CD4-positive, alpha-beta T cell treated with Interleukin-4 for 1 hour (primary cell): ENCODE results near the gene SLC38A8.

Source experiments
- DNase-seq, 2 donors: peaks; one replicate each; pipeline ENCODE4 v3.0.0-alpha.2; 2020 to 2022

The SLC38A8 gene

DNA sequence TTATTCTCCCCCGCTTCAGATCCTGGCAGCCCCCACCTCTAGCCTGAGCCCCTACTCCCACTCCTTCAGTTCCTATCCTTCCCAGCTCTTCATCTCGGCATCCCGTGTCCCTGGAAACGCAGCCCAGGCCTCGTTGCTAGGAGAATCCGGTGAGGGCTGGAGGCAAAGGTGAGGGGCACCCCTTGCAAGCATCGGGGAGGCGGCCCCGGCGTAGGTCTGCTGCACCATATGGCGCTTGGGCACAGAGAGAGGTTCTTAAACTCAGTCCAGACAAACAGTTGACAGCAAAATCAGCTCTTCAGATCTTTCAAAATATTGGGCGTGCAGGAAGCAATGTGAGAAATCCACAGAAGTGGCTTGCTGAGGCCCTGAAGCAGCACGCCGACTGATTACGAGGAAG, 15.0 kb downstream of the SLC38A8 start:
- no peak for DNase-seq

DNA sequence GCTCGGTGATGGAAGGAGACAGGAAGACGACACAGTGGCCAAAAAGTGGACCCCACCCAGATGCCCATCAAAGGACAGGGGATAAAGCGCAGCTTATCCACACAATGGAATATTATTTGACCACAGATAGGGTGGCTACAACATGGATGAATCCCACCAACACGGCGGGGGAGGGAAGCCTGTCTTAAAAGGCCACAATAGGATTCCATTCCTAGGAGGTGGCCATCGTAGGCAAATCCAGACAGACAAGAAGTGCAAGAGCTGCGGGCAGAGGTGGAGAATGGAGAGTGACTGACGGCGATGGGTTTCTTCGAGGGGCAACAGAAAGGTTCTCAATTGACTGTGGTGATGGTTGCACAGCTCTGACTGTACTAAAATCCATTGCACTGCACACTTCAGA, 16.0 kb downstream of the SLC38A8 start:
- no peak for DNase-seq

DNA sequence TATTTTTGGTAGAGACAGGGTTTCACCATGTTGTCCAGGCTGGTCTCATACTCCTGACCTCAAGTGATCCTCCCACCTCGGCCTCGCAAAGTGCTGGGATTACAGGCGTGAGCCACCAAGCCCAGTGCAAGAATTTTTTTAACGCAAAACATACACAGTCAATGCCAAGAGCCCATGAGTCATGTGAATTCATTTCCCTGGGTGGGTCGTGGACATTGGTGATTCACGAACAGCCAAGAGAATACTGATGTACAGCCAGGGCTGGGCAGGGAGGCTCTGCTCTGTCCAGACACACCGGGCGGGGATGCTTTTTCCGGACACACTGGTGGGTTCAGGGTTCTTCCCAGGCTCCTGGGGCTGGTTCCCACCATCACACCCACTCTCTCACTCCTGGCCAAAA, 17.7 kb downstream of the SLC38A8 start:
- no peak for DNase-seq

DNA sequence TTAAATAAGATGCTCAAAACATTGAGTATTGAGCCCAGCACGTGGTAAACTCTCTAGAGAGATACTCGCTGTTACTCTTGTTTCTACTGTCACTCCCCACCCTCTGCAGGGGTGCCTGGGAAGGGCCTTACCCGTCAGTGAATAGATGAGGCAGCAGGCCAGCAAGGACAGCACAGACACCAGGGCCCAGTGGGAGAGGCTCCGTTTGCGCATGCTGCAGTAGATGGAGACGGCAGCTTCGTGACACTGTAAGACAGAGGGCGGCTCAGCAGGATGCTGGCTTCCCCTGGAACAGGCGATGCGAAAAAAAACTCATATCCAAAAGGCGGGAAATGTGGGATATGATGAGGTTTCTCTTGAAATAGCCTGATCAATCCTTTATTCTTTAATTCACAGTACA, 20.0 kb downstream of the SLC38A8 start:
- no peak for DNase-seq

DNA sequence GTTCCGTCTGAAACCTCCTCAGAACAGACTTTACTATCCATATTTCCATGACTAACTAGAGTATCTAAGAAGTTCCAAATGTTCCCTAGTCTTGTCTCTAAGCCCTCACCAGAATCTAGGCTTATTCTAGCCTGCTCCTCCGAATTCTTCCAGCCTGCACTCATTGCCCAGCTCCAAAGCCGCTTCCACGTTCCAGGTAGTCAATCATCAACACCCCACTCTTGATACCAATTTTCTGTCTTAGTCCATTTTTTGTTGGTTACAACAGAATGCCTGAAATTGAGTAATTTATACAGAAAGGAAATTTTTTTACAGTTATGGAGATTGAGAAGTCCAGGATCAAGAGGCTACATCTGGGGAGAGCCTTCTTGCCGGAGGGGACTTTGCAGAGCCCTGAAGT, 21.1 kb downstream of the SLC38A8 start:
- DNase-seq: no peak

DNA sequence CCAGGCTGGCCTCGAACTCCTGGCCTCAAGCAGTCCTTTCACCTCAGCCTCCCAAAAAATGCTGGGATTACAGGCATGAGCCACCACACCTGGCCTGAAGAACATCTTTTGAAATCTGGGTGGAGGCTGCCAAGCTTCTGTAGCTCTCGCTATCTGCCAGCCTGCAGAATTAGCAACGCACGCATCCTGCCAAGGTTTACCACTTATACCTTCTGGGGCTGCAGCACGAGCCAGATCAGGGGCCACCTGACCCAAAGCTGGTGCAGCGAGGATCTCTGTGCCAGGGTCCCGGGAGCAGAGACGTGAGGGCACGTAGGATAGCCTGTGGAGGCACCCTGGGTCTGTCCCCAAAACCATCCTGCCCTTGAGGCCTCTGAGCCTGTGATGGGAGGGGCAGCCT, 22.2 kb downstream of the SLC38A8 start:
- no peak for DNase-seq

DNA sequence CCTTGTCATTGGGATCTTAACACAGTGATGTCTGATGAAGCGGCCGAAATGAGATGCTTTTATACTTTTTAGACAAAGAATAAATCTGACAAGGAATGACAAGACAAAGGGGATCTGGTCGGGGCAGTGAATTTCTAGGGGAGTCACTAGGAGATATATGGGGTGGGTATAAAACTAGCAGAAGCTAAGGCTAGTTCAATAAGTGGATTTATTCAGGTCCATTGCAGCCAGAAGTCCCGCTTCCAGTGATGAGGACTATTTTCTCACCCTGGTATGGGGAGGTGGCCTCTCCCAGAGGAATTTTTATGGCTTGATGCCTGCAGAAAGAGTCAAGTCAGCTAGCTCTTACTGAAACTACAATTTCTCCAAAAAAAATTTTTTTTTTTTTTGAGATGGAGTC, 23.9 kb downstream of the SLC38A8 start:
- DNase-seq: no peak

DNA sequence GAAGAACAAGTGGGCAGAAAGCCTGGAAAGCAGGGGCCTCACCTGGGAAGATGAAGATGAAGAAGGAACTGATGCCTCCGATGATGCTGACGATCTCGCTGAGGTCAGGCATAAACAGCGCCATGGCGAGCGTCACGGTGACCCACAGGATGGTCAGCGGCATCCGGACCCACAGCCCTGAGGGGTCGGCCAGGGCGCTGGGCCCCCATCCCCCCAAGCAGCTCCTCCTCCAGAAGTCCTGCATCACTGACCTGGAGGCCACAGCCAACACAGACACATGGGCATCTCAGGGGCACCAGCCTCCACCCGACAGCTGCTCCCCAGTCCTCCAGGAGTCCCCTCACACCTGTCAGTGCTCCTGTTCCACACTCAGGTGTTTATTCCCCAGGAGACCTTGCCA, 26.1 kb downstream of the SLC38A8 start:
- no peak for DNase-seq

DNA sequence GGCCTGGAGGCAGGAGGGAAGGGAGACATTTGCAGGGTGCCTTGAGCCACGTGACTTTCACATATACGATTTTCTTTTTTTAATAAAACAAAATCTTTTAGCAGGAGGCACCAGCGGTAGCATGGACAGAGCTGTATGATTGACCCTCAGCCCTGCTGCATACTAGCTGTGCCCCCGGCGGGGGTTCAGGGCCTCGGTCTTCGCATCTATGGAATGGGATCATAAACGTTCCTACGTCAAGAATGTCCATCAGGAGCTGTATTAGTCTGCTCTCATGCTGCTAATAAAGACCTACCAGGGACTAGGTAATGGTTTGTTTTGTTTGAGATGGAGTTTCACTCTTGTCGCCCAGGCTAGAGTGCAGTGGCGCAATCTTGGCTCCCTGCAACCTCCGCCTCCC, 27.2 kb downstream of the SLC38A8 start:
- DNase-seq: no peak

DNA sequence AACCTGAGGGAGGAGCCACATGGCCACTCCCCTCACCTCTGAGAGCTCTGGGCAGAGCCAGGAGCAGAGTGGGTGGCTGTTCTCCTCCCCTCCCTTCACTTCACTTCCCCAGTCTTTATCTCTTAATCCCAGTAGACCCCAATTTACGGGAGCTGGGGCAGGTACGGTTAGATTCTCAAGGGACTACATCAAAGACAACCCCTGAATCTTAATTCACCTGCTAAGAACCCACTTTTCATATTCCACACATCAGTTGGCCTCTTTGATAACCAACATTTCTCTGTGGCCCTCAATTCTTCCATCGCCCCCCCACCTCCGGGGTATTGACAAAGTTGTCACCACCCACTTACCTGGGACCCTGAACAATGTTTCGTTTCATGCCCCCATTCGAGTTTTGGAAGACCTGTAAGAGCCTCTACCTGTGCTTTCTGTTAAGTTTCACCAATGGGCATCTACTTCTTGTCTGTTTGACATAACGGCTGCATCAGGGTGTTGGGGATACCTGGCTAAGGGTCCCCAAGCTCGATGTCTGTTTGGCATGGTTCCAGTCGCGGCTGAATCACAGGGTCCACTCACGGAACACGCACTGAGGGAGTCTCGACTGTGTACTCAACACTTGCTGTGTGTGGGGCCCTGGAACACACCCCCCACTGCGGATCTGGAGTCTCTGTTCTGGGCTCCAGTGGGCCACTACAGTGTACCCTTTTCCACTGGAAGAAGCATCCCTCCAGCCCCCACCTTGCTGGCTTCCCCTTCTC, 27.8 kb downstream of the SLC38A8 start:
- no peak for DNase-seq

DNA sequence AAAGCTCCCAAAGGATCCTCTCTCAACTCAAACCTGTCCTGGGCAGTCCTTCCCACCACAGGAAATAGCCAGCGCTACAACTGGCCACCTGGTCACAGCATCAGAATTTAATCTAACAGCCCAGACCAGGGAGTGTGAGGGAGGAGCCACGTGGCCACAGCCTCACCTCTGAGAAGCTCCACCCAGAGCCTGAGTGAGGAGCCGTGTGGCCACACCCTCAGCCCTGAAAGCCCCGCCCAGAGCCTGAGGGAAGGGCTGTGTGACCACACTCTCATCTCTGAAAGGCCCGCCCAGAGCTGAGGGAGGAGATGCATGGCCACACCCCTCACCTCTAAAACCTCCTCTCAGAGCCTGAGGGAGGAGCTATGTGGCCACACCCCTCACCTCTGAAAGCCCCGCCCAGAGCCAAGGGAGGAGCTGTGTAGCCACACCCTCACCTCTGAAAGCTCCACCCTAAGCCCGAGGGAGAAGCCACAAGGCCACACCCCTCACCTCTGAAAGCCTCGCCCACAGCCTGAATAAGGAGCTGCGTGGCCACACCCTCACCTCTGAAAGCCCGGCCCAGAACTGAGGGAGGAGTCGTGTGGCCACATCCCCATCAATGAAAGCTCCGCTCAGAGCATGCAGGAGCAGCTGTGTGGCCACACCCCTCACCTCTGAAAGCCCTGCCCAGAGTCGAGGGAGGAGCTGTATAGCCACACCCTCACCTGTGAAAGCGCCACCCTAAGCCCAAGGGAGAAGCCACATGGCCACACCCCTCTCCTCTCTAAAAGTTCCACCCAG, 28.6 kb downstream of the SLC38A8 start:
- DNase-seq: peak; percentile 45 to 67

DNA sequence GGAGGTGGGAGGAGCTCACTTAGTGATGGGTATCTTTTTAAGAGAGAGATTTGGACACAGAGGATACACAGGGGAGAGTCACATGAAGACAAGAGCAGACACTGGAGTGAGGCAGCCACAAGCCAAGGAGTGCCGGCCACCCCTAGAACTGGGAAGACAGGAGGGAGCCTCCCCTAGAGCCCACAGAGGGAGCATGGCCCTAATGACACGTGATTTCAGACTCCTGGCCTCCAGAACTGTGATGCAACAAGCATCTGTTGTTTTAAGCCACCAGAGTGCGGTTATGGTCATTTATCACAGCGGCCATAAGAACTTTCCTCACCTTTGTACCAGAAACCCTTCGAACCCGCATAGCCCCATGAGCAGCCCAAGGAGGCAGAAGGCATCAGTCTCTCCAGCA, 33.3 kb downstream of the SLC38A8 start:
- no peak for DNase-seq

DNA sequence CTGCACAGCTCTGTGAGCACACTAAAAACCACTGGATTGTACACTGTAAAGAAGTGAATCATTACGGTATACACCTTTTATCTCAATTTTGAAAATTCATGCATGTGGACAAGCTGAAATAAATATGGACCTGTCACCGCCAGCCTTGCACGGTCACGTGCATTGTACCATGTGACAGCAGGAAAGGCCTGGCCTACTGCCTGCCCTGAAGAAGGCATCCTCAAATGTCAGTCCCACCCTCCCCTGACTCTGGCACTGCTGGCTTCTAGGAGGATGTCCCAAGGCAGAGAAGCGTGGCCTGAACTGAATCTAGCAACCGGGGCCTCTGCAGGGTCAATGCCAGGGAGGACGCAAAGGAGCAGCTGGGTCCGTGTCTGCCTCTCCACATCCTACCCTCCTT, 34.6 kb downstream of the SLC38A8 start:
- no peak for DNase-seq

DNA sequence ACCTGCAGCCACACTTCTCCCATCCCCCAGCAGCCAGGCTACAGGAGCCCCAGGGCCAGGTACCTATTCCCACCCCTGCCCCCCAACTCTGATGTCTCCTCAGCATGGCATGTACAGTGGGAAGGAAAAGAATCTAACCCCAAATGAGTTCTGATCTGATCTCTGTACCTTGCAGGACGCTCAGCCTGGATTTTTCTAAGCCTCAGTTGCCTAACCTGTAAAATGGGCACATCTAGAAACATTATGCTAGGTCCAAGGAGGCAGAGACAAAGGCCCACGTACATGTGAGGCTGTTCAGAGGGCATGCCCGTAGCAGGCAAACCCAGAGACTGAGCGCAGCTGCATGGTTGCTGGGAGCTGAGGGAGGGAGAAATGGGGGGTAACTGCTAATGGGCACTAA, 35.1 kb downstream of the SLC38A8 start:
- DNase-seq: no peak

DNA sequence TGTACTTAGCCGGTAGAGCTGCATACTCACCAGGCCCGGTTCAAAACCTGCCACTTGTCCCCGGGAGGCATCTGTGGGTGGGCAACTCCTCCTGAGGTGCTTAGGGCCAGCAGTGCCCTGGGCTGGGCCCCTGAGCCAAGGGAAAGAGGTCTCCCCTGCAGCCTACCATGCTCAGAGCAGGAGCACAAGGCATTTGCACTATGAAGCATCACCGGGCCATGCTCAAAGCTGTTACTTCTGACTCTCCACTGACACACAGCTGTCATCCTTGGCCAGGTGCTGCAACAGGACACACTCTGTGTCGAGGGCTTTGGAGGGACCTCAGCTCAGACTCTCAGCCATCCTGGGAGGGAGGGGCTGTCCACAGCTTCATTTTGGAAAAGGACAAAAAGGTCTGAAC, 37.2 kb downstream of the SLC38A8 start:
- DNase-seq: no peak

DNA sequence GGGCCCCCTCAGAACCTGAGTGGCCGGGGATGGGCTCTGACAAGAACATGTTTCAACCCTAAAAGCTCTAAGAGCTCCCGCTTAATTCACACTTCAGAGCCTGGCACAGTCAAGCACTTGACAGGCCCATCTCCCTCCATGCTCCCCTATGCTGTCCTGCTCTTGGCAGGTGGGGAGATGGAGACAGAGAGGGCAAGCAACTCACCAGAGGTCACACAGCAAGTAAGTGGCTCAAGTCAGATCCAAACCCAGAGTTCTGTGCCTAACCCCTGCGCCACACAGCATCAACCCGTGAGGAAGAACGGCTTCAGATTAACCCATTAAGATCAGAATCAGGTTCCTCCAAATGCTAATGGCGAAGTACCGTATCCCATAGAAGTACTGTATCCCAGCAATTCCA, 38.2 kb downstream of the SLC38A8 start:
- no peak for DNase-seq

DNA sequence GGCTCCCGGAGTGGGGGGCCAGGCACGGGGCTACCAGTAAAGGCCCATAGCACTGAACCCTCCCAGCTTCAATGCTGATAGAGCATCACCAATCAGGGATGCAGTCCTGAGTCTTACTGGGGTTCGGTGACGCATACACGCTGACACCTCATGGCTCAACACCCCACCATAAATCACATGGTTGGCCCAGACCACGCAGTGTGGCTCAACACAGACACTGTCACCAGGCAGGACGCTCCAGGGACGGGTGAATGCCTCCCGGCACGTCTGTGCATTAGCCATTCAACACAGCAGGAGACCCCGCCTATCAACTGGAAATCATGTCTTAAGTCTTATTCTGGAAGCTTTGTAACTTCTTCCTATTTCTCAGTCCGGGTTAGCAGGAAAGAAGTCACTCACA, 39.6 kb downstream of the SLC38A8 start:
- no peak for DNase-seq

DNA sequence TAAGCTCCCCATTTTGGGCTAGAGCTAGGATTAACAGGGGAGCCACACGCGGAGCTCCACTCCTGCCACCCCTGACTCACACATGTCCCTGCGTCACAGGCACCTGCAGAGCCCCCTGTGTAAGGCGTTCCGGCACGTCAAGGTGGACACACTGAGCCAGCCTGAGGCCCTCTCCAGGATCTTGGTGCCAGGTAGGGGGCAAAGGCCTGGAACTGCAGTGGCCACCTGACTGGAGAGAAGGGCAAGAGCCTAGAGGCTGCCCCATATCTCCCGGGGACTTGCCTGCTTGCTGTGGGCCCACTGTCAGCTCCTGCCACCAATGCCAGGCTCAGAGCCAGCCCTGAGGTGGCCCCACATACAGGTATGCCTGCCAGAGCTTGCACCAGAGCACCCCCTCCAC, 40.9 kb downstream of the SLC38A8 start:
- no peak for DNase-seq

DNA sequence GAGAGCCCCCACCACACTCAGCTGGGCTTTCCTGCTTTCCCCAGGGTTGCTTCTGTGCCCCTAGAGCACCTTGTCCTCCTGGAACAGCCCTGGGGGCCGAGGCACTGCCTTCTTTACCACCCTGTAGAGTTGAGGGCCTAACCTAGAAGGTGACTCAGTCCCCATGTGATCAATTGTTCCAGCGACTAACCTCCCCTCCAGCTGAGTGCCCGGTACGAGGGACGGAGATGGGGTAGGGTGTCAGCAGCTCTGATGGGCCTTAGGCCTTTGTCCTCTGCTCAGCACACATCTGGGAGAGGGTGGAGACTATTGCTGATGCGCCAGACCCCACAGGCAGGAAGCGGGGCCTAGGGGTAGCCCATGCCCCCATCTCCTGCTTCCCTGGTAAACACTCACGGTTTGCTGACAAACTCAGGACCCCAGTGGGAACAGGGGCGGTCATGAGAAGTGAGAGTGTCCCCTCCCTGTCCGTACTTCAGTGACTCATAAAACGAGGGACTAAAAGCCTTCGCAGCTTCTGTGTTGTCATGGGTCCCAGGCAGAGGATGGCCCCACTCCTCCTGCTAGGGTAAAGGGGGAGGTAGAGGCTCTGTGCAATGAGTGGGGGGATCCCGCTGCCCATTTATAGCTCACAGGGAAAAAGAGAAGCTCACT, 41.5 kb downstream of the SLC38A8 start:
- no peak for DNase-seq

DNA sequence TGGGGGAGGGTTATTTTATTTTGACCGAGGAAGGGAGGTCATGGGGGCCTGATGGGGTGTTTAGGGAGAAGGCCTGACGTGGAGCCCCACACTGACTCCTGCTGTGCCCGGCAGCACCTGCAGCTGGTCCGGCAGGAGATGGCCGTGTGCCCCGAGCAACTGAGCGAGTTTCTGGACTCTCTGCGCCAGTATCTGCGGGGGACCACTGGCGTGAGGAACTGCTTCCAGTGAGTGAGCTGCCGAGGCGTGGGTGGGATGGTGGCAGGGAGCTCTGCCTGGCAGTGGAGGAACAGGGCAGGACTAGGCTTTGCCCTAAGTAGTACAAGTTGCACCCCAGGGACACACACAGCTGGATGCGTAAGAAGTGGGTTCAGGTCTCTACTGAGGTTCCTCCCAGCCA, 44.5 kb downstream of the SLC38A8 start:
- no peak for DNase-seq

DNA sequence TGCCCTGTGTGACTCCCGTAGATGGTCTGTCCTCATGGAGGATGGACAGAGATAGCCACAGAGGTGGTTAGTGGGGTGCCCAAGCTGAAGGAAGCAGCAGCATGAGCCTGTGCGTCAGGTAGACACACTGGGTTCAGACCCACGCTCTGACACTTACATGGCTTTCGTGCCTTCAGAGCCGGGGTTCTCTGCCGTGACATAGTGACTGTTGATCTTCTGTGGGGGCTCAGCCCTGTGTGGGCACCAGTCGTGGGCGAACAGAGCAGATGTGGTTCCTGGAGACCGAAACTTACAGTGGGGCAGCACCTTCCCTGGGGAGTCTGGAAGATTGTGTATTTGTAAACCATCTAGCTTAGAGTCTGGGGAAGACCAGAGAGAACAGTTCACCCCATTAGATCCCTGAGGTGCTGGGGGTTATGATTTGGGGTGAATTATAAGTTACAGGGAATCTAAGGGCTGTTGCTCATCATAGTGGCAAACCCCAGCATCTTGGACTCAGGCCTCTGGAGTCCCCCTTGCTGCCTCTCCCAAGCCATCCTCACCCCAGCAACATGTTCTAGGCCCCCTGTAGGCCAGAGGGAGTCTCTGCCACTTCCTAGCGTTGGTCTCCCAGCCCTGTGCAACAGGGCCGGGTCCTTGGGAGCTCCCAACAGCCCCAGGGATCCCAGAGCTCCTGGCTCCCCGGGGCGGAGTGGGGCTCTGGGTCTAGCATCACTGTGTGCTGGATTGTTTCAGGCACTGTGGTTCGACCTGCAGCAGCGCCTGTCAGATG, 45.9 kb downstream of the SLC38A8 start:
- no peak for DNase-seq

DNA sequence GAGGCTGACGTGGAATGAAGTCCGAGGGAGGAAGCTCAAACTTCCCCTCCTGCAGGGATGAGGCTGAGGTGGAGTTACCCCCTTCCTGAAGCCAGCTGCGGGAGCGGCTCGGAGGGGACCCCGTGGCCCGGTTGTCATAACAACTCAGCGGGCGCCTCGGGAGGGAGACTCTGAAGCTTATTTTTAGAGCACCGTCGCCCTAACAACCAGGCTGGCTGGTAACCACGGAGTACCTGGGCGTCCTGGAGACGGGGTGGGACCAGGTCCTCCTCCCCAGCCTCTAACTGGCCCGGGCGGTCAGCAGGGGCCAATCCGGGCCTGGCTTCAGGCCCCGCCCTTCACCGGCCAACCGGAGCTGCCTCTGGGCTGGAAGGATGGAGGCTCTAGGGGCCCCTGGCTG, 46.8 kb downstream of the SLC38A8 start:
- no peak for DNase-seq

DNA sequence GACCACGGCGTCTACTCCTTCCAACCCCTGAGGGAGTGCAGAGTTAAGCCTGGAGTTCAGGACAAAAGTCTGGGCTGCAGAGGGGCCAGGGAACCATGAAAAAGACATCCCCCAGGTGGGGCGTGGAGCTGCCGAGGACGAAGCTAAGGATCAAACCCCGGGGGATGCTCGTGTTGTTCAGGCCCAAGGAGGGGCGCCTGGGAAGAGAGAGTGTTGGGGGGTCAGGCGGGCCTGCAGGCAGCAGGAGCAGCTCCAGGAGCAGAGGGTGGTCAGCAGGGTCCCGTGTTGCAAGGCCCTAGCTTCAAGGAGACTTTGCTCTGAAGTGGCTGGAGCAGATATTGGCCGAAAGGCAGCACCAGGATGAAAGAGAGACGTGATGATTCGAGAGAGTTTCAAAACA, 47.9 kb downstream of the SLC38A8 start:
- DNase-seq: no peak
